ENCODE results near the gene RALGAPA2.

The RALGAPA2 gene

GRCh38 chr20:20608641-20609040 is 103.8 kb downstream of the RALGAPA2 start:
- H3K27me3 Mint-ChIP-seq: no peaks in the 10 kb centered on the region
- no peak for ATAC-seq
- no peak for DNase-seq
- H3K27ac Mint-ChIP-seq: no peak overlapping the region
- no peak overlapping the region for H3K4me3 Mint-ChIP-seq
- peaks cover 4% of the 10 kb centered on the region for H3K36me3 Mint-ChIP-seq (ENCODE audit: low read depth)
- H3K9me3 Mint-ChIP-seq: no peaks in the 10 kb centered on the region
- peaks cover 3% of the 10 kb centered on the region for H3K4me1 Mint-ChIP-seq

DNA sequence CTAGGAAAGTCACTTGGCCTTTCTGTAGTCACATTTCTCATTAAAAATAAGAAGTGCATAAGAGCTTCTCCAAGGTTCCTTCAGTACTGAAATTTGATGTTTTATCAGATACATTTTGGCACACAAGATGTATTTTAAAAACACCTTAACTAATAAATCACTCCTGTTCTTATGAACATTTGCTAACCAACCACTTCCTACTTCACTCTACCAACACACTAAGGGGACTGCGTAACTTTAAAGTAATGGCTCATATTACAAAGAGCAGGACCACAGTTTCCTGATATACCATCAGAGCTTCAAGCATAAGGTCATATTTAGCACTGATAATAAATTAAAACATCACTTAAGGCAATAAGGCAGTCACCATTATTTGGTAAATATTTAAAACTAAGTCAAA is 104.4 kb downstream of the RALGAPA2 start:
- Mint-ChIP-seq H3K36me3 (ENCODE audit: low read depth) (peaks cover 4% of the 10 kb centered on the region), H3K4me1 (peaks cover 7% of the 10 kb centered on the region), H3K4me3 (no peak overlapping the region), H3K27ac (no peak overlapping the region), H3K27me3 (no peaks in the 10 kb centered on the region), H3K9me3 (no peaks in the 10 kb centered on the region)
- no peak for DNase-seq
- no peak for ATAC-seq

- no peak for ATAC-seq
- no peak for DNase-seq
- Mint-ChIP-seq H3K9me3 (no peaks in the 10 kb centered on the region), H3K36me3 (ENCODE audit: low read depth) (peaks cover 4% of the 10 kb centered on the region), H3K27me3 (no peaks in the 10 kb centered on the region), H3K4me3 (no peak overlapping the region), H3K4me1 (peaks cover 7% of the 10 kb centered on the region), H3K27ac (no peak overlapping the region)
Measured at GRCh38 chr20:20606881-20607280, 105.6 kb downstream of the RALGAPA2 start.

DNA sequence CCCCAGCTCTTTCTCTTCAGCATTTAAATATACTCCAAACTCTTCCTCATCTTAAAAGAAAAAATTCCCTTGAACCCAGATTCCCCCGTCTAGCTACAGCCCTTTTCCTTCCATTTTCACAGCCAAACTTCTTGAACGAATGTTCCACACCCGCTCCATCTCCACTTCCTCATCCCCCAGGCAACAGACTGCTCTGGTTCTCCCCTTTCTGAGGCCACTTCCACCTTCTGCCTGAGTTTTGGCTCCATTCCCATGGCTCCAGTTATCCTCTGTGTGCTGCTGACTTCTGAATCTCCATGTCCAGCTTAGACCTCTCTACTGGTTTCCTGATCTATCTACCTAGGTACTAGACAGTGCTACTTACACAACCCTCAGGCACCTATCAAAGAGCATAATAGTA is 106.4 kb downstream of the RALGAPA2 start:
- no peak for DNase-seq
- Mint-ChIP-seq H3K9me3 (no peaks in the 10 kb centered on the region), H3K27me3 (no peaks in the 10 kb centered on the region), H3K27ac (no peak overlapping the region), H3K4me3 (no peak overlapping the region), H3K36me3 (ENCODE audit: low read depth) (peaks cover 7% of the 10 kb centered on the region), H3K4me1 (peaks cover 7% of the 10 kb centered on the region)
- no peak for ATAC-seq

GRCh38 chr20:20604907-20605306 is 107.5 kb downstream of the RALGAPA2 start:
- Mint-ChIP-seq H3K36me3 (ENCODE audit: low read depth) (peaks cover 3% of the 10 kb centered on the region), H3K27me3 (no peaks in the 10 kb centered on the region)

GRCh38 chr20:20604357-20604756 is 108.1 kb downstream of the RALGAPA2 start:
- no peak overlapping the region for H3K4me3 Mint-ChIP-seq
- DNase-seq (no peak), ATAC-seq (no peak)
- no peak overlapping the region for H3K27ac Mint-ChIP-seq
- H3K27me3 Mint-ChIP-seq: no peaks in the 10 kb centered on the region
- H3K36me3 Mint-ChIP-seq (ENCODE audit: low read depth): peaks cover 3% of the 10 kb centered on the region
- peaks cover 7% of the 10 kb centered on the region for H3K4me1 Mint-ChIP-seq
- no peaks in the 10 kb centered on the region for H3K9me3 Mint-ChIP-seq

More at GRCh38 chr20:20604907-20605306, 107.5 kb downstream of the RALGAPA2 start:
- H3K9me3 Mint-ChIP-seq: no peaks in the 10 kb centered on the region
- H3K4me3 Mint-ChIP-seq: no peak overlapping the region
- DNase-seq: no peak
- peaks cover 7% of the 10 kb centered on the region for H3K4me1 Mint-ChIP-seq
- no peak overlapping the region for H3K27ac Mint-ChIP-seq
- ATAC-seq: no peak

DNA sequence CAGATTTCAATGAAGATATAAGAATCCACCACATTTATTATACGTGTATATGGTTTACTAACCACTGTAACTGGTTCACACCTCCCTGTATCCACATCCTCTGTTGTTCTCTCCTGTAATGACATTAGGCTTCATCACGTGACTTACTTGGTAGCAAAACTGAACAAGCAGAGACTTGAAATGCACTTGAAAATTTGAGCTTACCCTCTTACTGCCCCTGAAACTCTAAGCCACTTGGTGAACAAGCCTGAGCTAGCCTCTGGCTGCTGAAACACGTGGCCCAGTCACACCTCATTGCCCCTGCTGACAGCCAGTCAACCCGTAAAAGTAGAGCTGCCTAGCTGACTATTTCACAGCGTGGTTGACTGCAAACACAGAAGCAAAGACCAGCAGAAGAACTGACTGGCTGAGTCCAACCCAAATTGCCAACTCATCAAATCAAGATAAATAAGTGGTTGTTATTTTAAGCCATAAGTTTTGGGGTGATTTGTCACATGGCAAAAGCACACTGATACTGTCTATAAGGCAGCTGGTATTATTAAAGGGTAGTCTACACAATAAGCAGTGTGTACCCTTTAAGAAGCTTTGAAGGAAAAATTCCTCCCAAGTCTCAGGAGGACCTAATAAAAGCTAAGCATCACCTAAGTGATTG is 109.0 kb downstream of the RALGAPA2 start:
- no peak overlapping the region for H3K4me3 Mint-ChIP-seq
- no peaks in the 10 kb centered on the region for H3K9me3 Mint-ChIP-seq
- peaks cover 7% of the 10 kb centered on the region for H3K4me1 Mint-ChIP-seq
- DNase-seq: no peak
- H3K27me3 Mint-ChIP-seq: no peaks in the 10 kb centered on the region
- peaks cover 4% of the 10 kb centered on the region for H3K36me3 Mint-ChIP-seq (ENCODE audit: low read depth)
- ATAC-seq: peak; percentile 24
- H3K27ac Mint-ChIP-seq: peak overlapping the region; percentile 15

DNA sequence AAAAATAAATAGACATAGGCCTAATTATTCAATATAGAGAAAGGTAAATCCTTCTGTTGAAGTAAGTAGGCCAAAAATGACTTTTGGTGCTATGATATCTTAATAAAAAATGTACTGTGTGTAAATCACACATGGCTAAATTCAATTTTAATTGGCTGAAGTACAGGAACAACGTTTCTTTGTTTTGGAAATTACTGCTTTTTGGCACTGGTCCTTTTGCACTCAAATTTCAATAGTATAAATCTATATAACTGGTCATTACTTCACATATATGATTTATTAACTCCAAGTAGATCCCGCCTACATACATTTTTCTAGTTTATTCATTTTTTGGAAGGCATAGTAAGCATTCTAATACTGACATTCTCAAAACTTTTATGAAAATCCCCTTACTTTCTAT is 114.5 kb downstream of the RALGAPA2 start:
- no peaks in the 10 kb centered on the region for H3K27me3 Mint-ChIP-seq
- no peak for ATAC-seq
- H3K36me3 Mint-ChIP-seq (ENCODE audit: low read depth): peaks cover 5% of the 10 kb centered on the region
- no peak overlapping the region for H3K27ac Mint-ChIP-seq
- no peak overlapping the region for H3K4me3 Mint-ChIP-seq
- no peak for DNase-seq
- no peaks in the 10 kb centered on the region for H3K9me3 Mint-ChIP-seq
- no peaks in the 10 kb centered on the region for H3K4me1 Mint-ChIP-seq

DNA sequence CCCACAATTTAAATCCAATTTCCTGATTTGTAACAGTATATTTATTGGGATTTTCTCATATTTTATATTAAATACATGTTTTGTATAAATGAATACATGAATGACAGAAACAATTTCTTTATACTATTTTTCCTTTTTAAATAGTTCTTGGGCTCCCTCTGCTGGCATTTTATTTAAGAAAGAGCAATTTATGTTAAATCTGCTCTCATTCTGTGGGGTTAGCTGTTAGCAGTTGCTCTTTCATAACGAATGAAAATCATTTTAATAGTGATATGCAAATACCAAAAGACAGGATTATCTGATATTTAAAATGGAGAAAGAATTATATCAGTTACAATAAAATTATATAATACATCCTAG is 118.3 kb downstream of the RALGAPA2 start:
- H3K4me3 Mint-ChIP-seq: no peak overlapping the region
- no peaks in the 10 kb centered on the region for H3K9me3 Mint-ChIP-seq
- H3K36me3 Mint-ChIP-seq (ENCODE audit: low read depth): peaks cover 11% of the 10 kb centered on the region
- H3K27me3 Mint-ChIP-seq: no peaks in the 10 kb centered on the region
- ATAC-seq (no peak), DNase-seq (no peak)
- no peak overlapping the region for H3K27ac Mint-ChIP-seq
- no peaks in the 10 kb centered on the region for H3K4me1 Mint-ChIP-seq

DNA sequence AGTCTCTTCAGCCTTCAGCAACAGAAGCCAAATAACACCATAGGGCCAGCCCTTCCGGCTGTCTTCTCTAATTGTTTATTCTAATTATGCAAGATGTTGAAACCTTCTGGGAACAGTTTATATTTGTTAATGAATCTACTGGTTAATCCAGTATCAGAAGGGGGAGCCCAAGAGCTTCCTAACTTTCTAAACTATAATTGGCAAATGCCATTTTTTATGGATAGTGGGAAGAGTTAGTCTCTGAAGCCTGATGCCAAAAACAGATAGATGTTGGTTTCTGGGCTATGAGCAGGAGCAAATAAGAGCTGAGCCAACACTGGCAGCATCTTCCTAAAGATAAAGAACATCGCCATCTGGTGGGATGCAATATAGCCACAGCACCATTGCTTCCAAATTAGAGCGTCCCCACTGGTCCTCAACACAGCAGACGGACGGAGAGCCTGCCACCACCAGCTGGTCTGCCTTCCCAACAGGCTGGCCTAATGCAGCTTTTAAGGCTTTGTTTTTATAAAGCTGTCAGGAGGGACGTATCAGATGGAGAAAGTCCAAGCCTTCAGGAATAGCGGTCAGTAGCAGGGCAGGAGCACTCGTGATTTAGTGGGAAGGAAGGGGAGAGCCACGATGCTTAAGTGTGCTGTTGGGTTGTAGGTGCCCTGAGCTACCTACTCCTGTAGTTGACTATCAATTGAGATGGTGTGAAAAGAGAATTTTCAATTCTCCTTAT is 118.8 kb downstream of the RALGAPA2 start:
- no peak overlapping the region for H3K27ac Mint-ChIP-seq
- H3K4me1 Mint-ChIP-seq: no peaks in the 10 kb centered on the region
- H3K4me3 Mint-ChIP-seq: no peak overlapping the region
- H3K27me3 Mint-ChIP-seq: no peaks in the 10 kb centered on the region
- DNase-seq (peak; percentile 23), ATAC-seq (no peak)
- no peaks in the 10 kb centered on the region for H3K9me3 Mint-ChIP-seq
- peaks cover 11% of the 10 kb centered on the region for H3K36me3 Mint-ChIP-seq (ENCODE audit: low read depth)

- peaks cover 39% of the 10 kb centered on the region for H3K36me3 Mint-ChIP-seq (ENCODE audit: low read depth)
- DNase-seq (no peak), ATAC-seq (no peak)
- no peaks in the 10 kb centered on the region for H3K27me3 Mint-ChIP-seq
- no peaks in the 10 kb centered on the region for H3K4me1 Mint-ChIP-seq
- no peak overlapping the region for H3K4me3 Mint-ChIP-seq
- no peak overlapping the region for H3K27ac Mint-ChIP-seq
- no peaks in the 10 kb centered on the region for H3K9me3 Mint-ChIP-seq
Measured at GRCh38 chr20:20585146-20585545, 127.3 kb downstream of the RALGAPA2 start.

DNA sequence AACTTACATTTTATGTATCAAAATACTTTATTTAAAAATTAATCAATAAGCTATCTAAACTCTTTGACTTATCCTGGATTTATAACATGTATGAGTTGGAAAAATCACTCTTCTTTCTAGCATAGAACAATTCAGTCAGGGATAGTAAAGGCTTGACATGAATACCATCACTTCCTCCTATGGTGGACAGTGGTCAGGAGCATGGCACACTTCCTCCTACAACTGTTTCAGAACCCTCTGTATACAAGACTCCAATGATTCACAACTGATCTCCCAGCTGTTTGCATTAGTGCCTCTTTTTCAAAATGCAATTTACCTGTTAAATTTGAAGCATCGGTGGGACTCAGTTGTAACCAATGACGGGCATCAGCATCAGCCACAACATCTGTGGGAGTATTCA is 129.7 kb downstream of the RALGAPA2 start:
- no peak overlapping the region for H3K27ac Mint-ChIP-seq
- H3K4me1 Mint-ChIP-seq: peaks cover 8% of the 10 kb centered on the region
- no peaks in the 10 kb centered on the region for H3K9me3 Mint-ChIP-seq
- peaks cover 29% of the 10 kb centered on the region for H3K36me3 Mint-ChIP-seq (ENCODE audit: low read depth)
- DNase-seq: no peak
- no peak for ATAC-seq
- H3K4me3 Mint-ChIP-seq: no peak overlapping the region
- H3K27me3 Mint-ChIP-seq: no peaks in the 10 kb centered on the region

GRCh38 chr20:20580139-20580538 is 132.3 kb downstream of the RALGAPA2 start:
- no peak overlapping the region for H3K27ac Mint-ChIP-seq
- peaks cover 18% of the 10 kb centered on the region for H3K36me3 Mint-ChIP-seq (ENCODE audit: low read depth)
- DNase-seq (no peak), ATAC-seq (no peak)
- H3K9me3 Mint-ChIP-seq: no peaks in the 10 kb centered on the region
- peaks cover 8% of the 10 kb centered on the region for H3K4me1 Mint-ChIP-seq
- no peak overlapping the region for H3K4me3 Mint-ChIP-seq
- H3K27me3 Mint-ChIP-seq: no peaks in the 10 kb centered on the region

DNA sequence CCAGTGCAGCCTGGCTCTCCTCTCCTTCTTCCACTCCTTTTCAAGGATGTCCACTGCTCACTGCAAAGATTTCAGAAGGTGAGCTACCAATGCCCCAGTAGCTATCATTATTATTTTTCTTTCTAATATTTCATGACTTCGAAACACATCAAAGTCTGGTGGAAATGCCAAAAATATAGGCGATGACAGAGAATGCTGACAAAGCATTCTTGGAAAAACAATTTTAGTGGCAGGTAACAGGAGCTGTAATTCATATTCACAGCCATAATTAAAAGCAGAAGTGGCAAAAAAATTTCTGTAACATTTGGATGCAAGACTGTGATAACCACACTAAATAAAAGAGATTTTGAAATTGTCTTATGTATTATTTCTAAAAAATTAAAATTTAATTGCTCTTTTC is 133.6 kb downstream of the RALGAPA2 start:
- no peaks in the 10 kb centered on the region for H3K27me3 Mint-ChIP-seq
- no peak overlapping the region for H3K4me3 Mint-ChIP-seq
- no peak overlapping the region for H3K27ac Mint-ChIP-seq
- DNase-seq (no peak), ATAC-seq (no peak)
- peaks cover 8% of the 10 kb centered on the region for H3K4me1 Mint-ChIP-seq
- peaks cover 21% of the 10 kb centered on the region for H3K36me3 Mint-ChIP-seq (ENCODE audit: low read depth)
- no peaks in the 10 kb centered on the region for H3K9me3 Mint-ChIP-seq

DNA sequence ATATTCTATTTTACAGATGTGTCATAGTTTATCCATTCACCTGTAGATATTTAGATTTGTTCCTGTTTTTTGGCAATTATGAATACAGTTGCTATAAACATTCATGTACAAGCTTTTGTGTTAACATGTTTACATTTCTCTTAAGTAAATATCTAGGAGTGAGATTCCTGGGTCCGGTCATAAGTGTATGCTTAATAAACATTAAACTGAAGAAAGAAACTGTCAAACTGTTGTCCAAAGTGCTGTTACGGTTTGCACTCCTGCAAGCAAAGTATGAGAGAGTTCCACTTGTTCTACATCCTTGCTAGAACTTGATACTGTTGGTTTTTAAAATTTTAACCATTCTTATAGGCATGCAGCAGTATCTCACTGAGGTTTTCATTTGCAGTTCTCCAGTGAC is 138.6 kb downstream of the RALGAPA2 start:
- Mint-ChIP-seq H3K27ac (no peak overlapping the region), H3K27me3 (no peaks in the 10 kb centered on the region), H3K4me3 (no peak overlapping the region), H3K4me1 (no peaks in the 10 kb centered on the region), H3K9me3 (no peaks in the 10 kb centered on the region), H3K36me3 (ENCODE audit: low read depth) (peaks cover 12% of the 10 kb centered on the region)
- ATAC-seq (no peak), DNase-seq (no peak)
